ENCODE data around the gene GALNS.

The GALNS gene

GRCh38 chr16:88799569-88800276 lies 57.0 kb downstream of the GALNS start:
- TF ChIP-seq CSRNP3 (CRISPR knock-in tag; IDR thresholded peaks at IDR 0.05) = no peak
- TF ChIP-seq SNAI2 (CRISPR knock-in tag; IDR thresholded peaks at IDR 0.05) = no peak
- TF ChIP-seq PATZ1 (CRISPR knock-in tag; IDR thresholded peaks at IDR 0.05; ENCODE audit: borderline replicate concordance) = no peak
- no peak for TF ChIP-seq ZNF70 (CRISPR knock-in tag; IDR thresholded peaks at IDR 0.05)
- TF ChIP-seq ISL1 (CRISPR knock-in tag; IDR thresholded peaks at IDR 0.05) = no peak
- TF ChIP-seq ZNF8 (CRISPR knock-in tag; IDR thresholded peaks at IDR 0.05) = no peak
- TF ChIP-seq TOX (CRISPR knock-in tag; IDR thresholded peaks at IDR 0.05; ENCODE audit: borderline replicate concordance) = no peak
- no peak for TF ChIP-seq ARNTL (CRISPR knock-in tag; IDR thresholded peaks at IDR 0.05; ENCODE audit: borderline replicate concordance, low read depth)
- no peak for TF ChIP-seq PPARA (CRISPR knock-in tag; IDR thresholded peaks at IDR 0.05; ENCODE audit: borderline replicate concordance)
- no peak for TF ChIP-seq RARB (CRISPR knock-in tag; IDR thresholded peaks at IDR 0.05)
- TF ChIP-seq CSDC2 (CRISPR knock-in tag; IDR thresholded peaks at IDR 0.05) = no peak
- TF ChIP-seq BACH2 (CRISPR knock-in tag; IDR thresholded peaks at IDR 0.05; ENCODE audit: borderline replicate concordance) = no peak
- TF ChIP-seq ESRRG (CRISPR knock-in tag; IDR thresholded peaks at IDR 0.05) = no peak
- no peak for TF ChIP-seq POU6F1 (CRISPR knock-in tag; IDR thresholded peaks at IDR 0.05; ENCODE audit: borderline replicate concordance, low read depth)
- TF ChIP-seq ZC3H10 (CRISPR knock-in tag; IDR thresholded peaks at IDR 0.05) = no peak
- no peak for TF ChIP-seq ZFP3 (CRISPR knock-in tag; IDR thresholded peaks at IDR 0.05)
- TF ChIP-seq CREB5 (CRISPR knock-in tag; IDR thresholded peaks at IDR 0.05; ENCODE audit: low read depth) = no peak
- TF ChIP-seq TSHZ2 (CRISPR knock-in tag; IDR thresholded peaks at IDR 0.05) = no peak
- no peak for ATAC-seq

- ATAC-seq = no peak
- TF ChIP-seq PPARA (CRISPR knock-in tag; IDR thresholded peaks at IDR 0.05; ENCODE audit: borderline replicate concordance) = no peak
- peak; percentile 87 for TF ChIP-seq ZNF70 (CRISPR knock-in tag; IDR thresholded peaks at IDR 0.05)
These were observed 57.8 kb downstream of the GALNS start for GRCh38 chr16:88798772-88799455.

- TF ChIP-seq ZFP3 (CRISPR knock-in tag; IDR thresholded peaks at IDR 0.05) (no peak), BACH2 (CRISPR knock-in tag; IDR thresholded peaks at IDR 0.05; ENCODE audit: borderline replicate concordance) (no peak), CSRNP3 (CRISPR knock-in tag; IDR thresholded peaks at IDR 0.05) (no peak), SNAI2 (CRISPR knock-in tag; IDR thresholded peaks at IDR 0.05) (no peak), GLIS3 (CRISPR knock-in tag; IDR thresholded peaks at IDR 0.05) (no peak), ZNF70 (CRISPR knock-in tag; IDR thresholded peaks at IDR 0.05) (no peak), POU6F1 (CRISPR knock-in tag; IDR thresholded peaks at IDR 0.05; ENCODE audit: borderline replicate concordance, low read depth) (no peak), RARB (CRISPR knock-in tag; IDR thresholded peaks at IDR 0.05) (no peak)
These were observed 58.7 kb downstream of the GALNS start for GRCh38 chr16:88798073-88798472.

More at GRCh38 chr16:88798073-88798472, 58.7 kb downstream of the GALNS start:
- no peak for ATAC-seq

All from SK-N-SH treated with all-trans-retinoic acid at 6 μM for 48 hours (cell line).